Sigmoid colon (tissue), 4 donors: Measurements from ENCODE around the gene GNG2.

Source experiments
- POLR2A ChIP-seq, 2 donors: fragments of 450-650 bp; IDR thresholded peaks; one replicate each; pipeline ENCODE4 v1.6.1; 2016; ENCODE audit warnings: antibody characterized with exemption in 2 of 2, mild to moderate bottlenecking in 2 of 2, moderate library complexity in 2 of 2
- POLR2AphosphoS5 ChIP-seq, 4 donors: sonication (generic); formaldehyde crosslinking; IDR thresholded peaks; one replicate each; pipeline ENCODE4 v1.6.1; 2017; ENCODE audit warnings: antibody characterized with exemption in 4 of 4
- TF ChIP-seq, protein P1 (sequence below), 4 experiments: fragments of 450-650 bp in 3 of 4; fragments of 200-600 bp in 1 of 4; IDR thresholded peaks; one replicate each; pipeline ENCODE4 v1.5.1; 2016 to 2019; ENCODE audit warnings: antibody characterized with exemption in 4 of 4, mild to moderate bottlenecking in 3 of 4, moderate library complexity in 2 of 4

DNA sequence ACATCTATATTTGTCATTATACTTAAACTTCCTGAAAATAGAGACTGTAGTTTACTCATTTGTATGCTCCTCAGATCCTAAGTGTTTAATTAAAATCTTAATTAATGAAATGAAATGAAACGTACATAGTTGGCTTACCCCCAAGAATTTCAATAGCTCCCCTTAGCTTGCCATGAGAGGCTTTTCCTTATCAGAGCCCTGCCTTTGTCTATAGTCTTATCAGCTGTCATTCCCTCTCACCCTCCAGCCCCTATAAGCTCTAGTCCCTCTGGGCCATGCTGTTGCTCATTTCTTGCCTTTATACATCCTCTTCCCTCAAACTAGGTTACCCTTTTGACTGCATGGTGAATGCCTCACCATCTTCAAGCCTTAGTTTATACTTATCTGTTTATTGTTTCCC lies 127.8 kb downstream of the GNG2 start:
- TF ChIP-seq, protein P1, sequence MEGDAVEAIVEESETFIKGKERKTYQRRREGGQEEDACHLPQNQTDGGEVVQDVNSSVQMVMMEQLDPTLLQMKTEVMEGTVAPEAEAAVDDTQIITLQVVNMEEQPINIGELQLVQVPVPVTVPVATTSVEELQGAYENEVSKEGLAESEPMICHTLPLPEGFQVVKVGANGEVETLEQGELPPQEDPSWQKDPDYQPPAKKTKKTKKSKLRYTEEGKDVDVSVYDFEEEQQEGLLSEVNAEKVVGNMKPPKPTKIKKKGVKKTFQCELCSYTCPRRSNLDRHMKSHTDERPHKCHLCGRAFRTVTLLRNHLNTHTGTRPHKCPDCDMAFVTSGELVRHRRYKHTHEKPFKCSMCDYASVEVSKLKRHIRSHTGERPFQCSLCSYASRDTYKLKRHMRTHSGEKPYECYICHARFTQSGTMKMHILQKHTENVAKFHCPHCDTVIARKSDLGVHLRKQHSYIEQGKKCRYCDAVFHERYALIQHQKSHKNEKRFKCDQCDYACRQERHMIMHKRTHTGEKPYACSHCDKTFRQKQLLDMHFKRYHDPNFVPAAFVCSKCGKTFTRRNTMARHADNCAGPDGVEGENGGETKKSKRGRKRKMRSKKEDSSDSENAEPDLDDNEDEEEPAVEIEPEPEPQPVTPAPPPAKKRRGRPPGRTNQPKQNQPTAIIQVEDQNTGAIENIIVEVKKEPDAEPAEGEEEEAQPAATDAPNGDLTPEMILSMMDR (IDR thresholded peaks at IDR 0.05): no peak
- no peak for TF ChIP-seq POLR2AphosphoS5 (IDR thresholded peaks at IDR 0.05)
- no peak for TF ChIP-seq POLR2A (IDR thresholded peaks at IDR 0.05)
